NT2/D1 (cell line): ENCODE data around the gene PLPPR3.

Experiments used
- SUZ12 ChIP-seq: IDR thresholded peaks from 2 replicates; pipeline ENCODE4 v1.6.1; 2011; ENCODE audit not compliant: insufficient read length, insufficient read depth; ENCODE audit errors: extremely low read depth
- YY1 ChIP-seq: IDR thresholded peaks from 2 replicates; pipeline ENCODE4 v1.6.1; 2011; ENCODE audit not compliant: insufficient read length, insufficient read depth

- TF ChIP-seq YY1 (no peak), SUZ12 (no peak)
Observed at GRCh38 chr19:824885-825284, 3.1 kb upstream of the PLPPR3 start.
